Kidney (tissue), 14 donors: ENCODE measurements around the gene TTYH2. TPM values are rescaled to one million over a fixed set of nuclear protein-coding genes. Genes with fewer than 3 reads are reported as not detected.
A peak's percentile ranks its signal among the peaks of the same experiment; 100 is the strongest.

Source experiments
- DNase-seq, 5 donors: peaks; one replicate each; pipeline ENCODE4 v3.0.0-alpha.2; 2013 to 2020
- FAIRE-seq: peaks from 2 replicates; lab custom pipeline; 2012; peaks lifted over from hg19 to GRCh38; lab: Jason Lieb, UNC
- H3K27ac ChIP-seq, 2 donors: one replicate each; pipeline ENCODE4 v1.7.0; 2013; ENCODE audit warnings: low read depth in 2 of 2, low read length in 2 of 2, inconsistent platforms in 1 of 2
- H3K27me3 ChIP-seq: one replicate; pipeline ENCODE4 v1.7.1; 2013; ENCODE audit warnings: low read length, inconsistent platforms; ENCODE audit not compliant: control insufficient read depth, insufficient read depth
- H3K36me3 ChIP-seq, 3 donors: one replicate each; pipeline versions ENCODE4 v1.7.0 to v1.7.1; 2013; ENCODE audit warnings: low read length in 3 of 3, control low read depth in 1 of 3, inconsistent platforms in 1 of 3; ENCODE audit not compliant: insufficient read depth in 3 of 3, control insufficient read depth in 2 of 3
- H3K4me1 ChIP-seq, 3 donors: one replicate each; pipeline versions ENCODE4 v1.7.0 to v1.7.1; 2013; ENCODE audit warnings: low read length in 3 of 3, inconsistent platforms in 1 of 3, low read depth in 1 of 3; ENCODE audit not compliant: control insufficient read depth in 2 of 3, insufficient read depth in 2 of 3
- H3K4me3 ChIP-seq, 3 donors: one replicate each; pipeline versions ENCODE4 v1.7.0 to v1.8.1; 2013; ENCODE audit warnings: low read length in 3 of 3, control low read depth in 1 of 3, inconsistent platforms in 1 of 3
- H3K9ac ChIP-seq, 3 donors: one replicate each; pipeline versions ENCODE4 v1.7.0 to v1.7.1; 2013; ENCODE audit warnings: low read length in 3 of 3, control low read depth in 1 of 3, inconsistent platforms in 1 of 3
- H3K9me3 ChIP-seq, 3 donors: one replicate each; pipeline versions ENCODE4 v1.7.0 to v1.7.1; 2013; ENCODE audit warnings: low read length in 3 of 3, control low read depth in 1 of 3, inconsistent platforms in 1 of 3; ENCODE audit not compliant: control insufficient read depth in 2 of 3, insufficient read depth in 1 of 3
- CTCF ChIP-seq: IDR thresholded peaks from 3 replicates; pipeline ENCODE4 v1.5.1; 2012; ENCODE audit warnings: mild to moderate bottlenecking, moderate library complexity, borderline replicate concordance; ENCODE audit not compliant: insufficient read depth; ENCODE audit errors: extremely low read depth
- intact Hi-C: fragments of 100-400 bp; cut with DNase I; formaldehyde crosslinking; loops from one replicate; pipeline ENCODE4 v1.11.1; 2022
- polyA plus RNA-seq: library from polyadenylated mRNA; stranded (reverse); fragments of 350-450 nt; fragmentation: Illumina TruSeq; extraction: RNeasy Lipid Tissue Mini Kit (QIAGEN cat#74804); gene quantifications from one replicate; pipeline ENCODE4 v1.2.3, GENCODE V29; 2014; ENCODE audit warnings: low read depth, low replicate concordance; ENCODE audit not compliant: insufficient read depth
- total RNA-seq: library from RNA; stranded (reverse); fragmentation: NEBNext Ultra II Directional; extraction: Animal tissue kit (Norgen Biotek cat#: 25700); gene quantifications from one replicate; pipeline ENCODE4 v1.2.1, GENCODE V29; 2021
- donor health status: control.
- donor health status: control.
- donor health status: control.
- donor health status: control.
- donor health status: control.
- donor health status: DM: yes; HTN: yes; CAD: no.
- donor health status: Normal renal cell carcinoma (clear cell type).

Gene TTYH2
- total and polyA plus RNA-seq, 2 donors from 2014 or later, result 2.4 to 7.1 TPM

- TF ChIP-seq CTCF, result no peak
- no peak overlapping the region for H3K27ac ChIP-seq
- intact Hi-C loops, result no loop called here
- peak in 1 of 5 donors; percentile 65 for DNase-seq
- no peak overlapping the region for H3K9ac ChIP-seq
- no peaks in the 10 kb centered on the region for H3K27me3 ChIP-seq
- H3K4me3 ChIP-seq, result no peak overlapping the region
- no peaks in the 10 kb centered on the region for H3K4me1 ChIP-seq
- H3K9me3 ChIP-seq, result no peaks in the 10 kb centered on the region
- FAIRE-seq, result no peak
- no peaks in the 10 kb centered on the region for H3K36me3 ChIP-seq
Observed at GRCh38 chr17:74224959-74225725, 11.8 kb downstream of the TTYH2 start.

- intact Hi-C loops, result no loop called here
- no peak for TF ChIP-seq CTCF
- H3K36me3 ChIP-seq, result no peaks in the 10 kb centered on the region
Observed at GRCh38 chr17:74226252-74226651, 12.9 kb downstream of the TTYH2 start.

GRCh38 chr17:74227271-74228080 is 14.1 kb downstream of the TTYH2 start:
- Histone ChIP-seq H3K9me3 (no peaks in the 10 kb centered on the region), H3K27me3 (no peaks in the 10 kb centered on the region), H3K9ac (no peak overlapping the region), H3K4me3 (no peak overlapping the region), H3K4me1 (no peaks in the 10 kb centered on the region), H3K36me3 (no peaks in the 10 kb centered on the region), H3K27ac (no peak overlapping the region)
- no peak for FAIRE-seq
- TF ChIP-seq CTCF, result no peak
- intact Hi-C loops, result no loop called here
- no peak for DNase-seq

More at GRCh38 chr17:74226252-74226651, 12.9 kb downstream of the TTYH2 start:
- Histone ChIP-seq H3K9ac (no peak overlapping the region), H3K9me3 (no peaks in the 10 kb centered on the region), H3K4me1 (no peaks in the 10 kb centered on the region), H3K27me3 (no peaks in the 10 kb centered on the region), H3K4me3 (no peak overlapping the region), H3K27ac (no peak overlapping the region)
- no peak for DNase-seq
- FAIRE-seq, result no peak
